CD1c-positive myeloid dendritic cell (primary cell): ENCODE results near the gene VWC2.
"Not testable (repeated sequence)": the region's sequence is repeated elsewhere in the genome, so short reads cannot be mapped to it uniquely, and the experiment has no call there.

Experiments
- DNase-seq: peaks from one replicate; pipeline ENCODE4 v3.0.0-alpha.2; 2016; ENCODE audit errors: extremely low spot score

VWC2 gene

GRCh38 chr7:49851614-49851934 is 78.1 kb downstream of the VWC2 start:
- not testable (repeated sequence) for DNase-seq

- DNase-seq, result peak; percentile 51
Observed at GRCh38 chr7:49852619-49853462, 79.4 kb downstream of the VWC2 start.

GRCh38 chr7:49855281-49855980 is 82.0 kb downstream of the VWC2 start:
- no peak for DNase-seq

DNA sequence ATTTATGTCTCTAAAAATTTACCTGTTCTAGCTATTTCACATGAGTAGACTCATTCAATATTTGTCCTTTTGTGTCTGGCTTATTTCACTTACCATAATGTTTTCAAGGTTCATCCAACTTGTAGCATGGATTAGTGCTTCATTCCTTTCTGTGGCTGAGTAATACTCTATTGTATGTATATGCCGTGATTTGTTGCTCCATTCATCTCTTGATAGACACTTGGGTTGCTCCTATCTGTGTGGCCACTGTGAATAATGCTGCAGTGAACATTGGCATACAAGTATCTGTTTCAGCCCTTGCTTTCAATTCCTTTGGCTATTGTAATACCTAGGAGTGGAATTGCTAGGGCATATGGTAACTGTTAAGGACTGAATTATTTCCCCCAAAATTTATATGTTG is 86.9 kb downstream of the VWC2 start:
- DNase-seq, result no peak

DNA sequence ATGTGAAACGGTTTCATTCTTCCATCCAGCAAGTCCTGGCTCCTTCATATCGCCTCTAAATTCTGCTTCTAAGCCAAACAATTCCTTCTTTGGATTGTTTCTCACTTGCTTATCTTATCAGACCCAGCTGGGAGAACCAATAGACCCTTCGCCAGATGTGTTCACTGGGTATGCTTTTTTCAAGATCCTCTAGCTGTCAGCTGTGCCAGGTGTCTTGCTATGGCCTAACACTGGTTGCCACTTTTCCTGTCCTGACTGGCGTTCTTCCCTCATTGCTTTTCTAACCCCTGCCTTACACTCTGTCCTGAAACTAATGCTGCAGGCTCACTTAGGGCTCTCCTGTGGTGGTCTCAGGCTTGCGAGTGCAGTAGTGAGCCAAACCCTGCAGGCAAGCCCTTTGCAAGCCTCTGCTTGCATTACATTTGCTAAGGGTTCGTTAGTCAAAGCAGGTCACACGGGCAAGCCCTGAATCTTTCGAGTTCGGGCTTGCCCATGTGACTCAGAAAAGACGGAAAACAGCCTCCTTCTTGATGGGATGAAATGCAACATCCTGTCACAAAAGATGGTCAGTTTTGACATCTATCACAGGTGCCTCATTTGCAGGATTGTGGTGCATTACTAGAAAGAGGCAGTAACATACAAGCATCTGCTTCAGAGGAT is 92.8 kb downstream of the VWC2 start:
- no peak for DNase-seq

DNA sequence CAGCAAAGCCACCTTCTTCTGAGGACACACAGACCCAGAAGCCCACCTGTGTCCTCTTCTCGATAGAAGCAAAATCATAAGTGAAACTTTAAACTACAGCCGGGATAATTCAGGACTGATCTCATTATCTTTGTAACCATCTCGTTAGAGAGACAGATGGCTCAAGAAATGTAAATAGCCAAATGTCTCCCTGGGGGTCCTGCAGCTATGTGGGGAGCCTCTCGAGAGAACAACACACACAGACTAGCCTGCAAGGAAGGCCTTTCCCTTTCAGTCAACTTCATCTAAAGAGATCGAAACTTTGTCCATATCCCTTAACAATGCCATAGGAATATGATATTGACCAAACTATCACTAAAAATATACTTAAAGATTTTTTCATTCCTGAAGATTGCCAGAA is 93.5 kb downstream of the VWC2 start:
- DNase-seq, result no peak

DNA sequence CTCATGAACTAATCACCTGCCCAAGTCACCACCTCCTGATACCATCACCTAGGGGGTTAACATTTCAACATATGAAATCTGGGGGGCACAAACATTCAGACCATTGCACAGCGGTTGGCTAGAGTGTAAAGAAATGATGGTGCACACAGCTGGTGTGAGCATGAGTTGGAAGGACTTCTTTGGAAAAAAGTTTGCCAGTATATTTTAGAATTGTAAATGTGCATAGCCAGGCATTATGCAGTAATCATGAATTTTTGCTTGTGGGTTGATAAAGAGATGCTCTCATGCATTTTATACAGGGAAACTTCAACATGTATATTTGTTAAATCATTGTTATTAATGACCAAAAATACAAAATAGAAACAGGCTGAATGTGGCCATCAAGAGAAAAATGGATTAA is 100.0 kb downstream of the VWC2 start:
- DNase-seq, result no peak

- no peak for DNase-seq
Observed at GRCh38 chr7:49875336-49875735, 101.9 kb downstream of the VWC2 start.

GRCh38 chr7:49876202-49876601 is 102.8 kb downstream of the VWC2 start:
- DNase-seq, result no peak

DNA sequence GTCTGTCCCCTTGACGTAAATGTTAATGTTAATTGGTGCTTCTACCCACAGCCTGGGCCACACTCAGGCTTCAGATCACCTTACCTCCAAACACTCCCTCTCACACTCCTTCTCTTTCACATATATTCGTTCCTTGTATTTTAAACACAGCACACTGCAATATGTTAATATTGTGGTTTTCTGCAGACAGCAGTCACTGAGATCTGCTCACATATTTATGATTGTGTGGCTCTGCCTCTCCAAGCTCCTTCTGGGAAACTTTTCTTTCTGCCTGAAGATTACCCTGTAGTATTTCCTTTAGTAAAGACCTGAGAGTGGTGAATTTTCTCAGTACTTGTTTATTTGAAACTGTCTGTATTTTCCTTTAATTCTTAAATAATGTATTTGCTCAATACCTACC is 104.7 kb downstream of the VWC2 start:
- no peak for DNase-seq

GRCh38 chr7:49878627-49879026 is 105.2 kb downstream of the VWC2 start:
- no peak for DNase-seq

DNA sequence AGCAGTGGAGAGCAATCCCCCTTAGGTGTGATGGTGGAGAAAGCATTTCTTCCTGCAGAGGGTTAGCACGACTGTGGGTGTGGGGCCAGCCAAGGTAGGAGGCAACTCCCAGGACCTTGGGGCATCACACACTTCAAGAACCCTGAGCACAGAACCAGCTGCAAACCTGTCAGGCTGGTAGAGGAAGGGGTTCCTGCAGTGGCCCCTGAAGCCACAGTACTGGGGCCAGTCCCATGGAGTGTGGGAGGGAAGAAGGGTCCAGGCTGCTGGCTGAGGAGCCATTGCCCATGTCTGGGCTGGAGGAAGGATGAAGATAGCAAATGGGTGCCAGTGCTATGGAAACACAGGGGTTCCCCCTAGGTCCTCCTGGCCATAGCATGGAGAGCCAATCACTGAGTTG is 110.5 kb downstream of the VWC2 start:
- no peak for DNase-seq

GRCh38 chr7:49885593-49886285 is 112.3 kb downstream of the VWC2 start:
- no peak for DNase-seq

- no peak for DNase-seq
Observed at GRCh38 chr7:49892481-49892880, 119.0 kb downstream of the VWC2 start.

- no peak for DNase-seq
Observed at GRCh38 chr7:49893131-49893530, 119.7 kb downstream of the VWC2 start.

GRCh38 chr7:49894543-49894942 is 121.1 kb downstream of the VWC2 start:
- no peak for DNase-seq

DNA sequence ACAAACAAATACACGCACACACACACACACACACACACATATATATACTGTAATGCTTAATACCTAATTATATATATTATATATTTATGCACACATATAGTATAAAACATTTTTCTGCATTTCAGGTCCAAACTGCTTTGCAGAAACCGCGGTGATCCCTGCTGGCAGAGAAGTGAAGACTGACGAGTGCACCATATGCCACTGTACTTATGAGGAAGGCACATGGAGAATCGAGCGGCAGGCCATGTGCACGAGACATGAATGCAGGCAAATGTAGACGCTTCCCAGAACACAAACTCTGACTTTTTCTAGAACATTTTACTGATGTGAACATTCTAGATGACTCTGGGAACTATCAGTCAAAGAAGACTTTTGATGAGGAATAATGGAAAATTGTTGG is 138.5 kb downstream of the VWC2 start:
- no peak for DNase-seq

DNA sequence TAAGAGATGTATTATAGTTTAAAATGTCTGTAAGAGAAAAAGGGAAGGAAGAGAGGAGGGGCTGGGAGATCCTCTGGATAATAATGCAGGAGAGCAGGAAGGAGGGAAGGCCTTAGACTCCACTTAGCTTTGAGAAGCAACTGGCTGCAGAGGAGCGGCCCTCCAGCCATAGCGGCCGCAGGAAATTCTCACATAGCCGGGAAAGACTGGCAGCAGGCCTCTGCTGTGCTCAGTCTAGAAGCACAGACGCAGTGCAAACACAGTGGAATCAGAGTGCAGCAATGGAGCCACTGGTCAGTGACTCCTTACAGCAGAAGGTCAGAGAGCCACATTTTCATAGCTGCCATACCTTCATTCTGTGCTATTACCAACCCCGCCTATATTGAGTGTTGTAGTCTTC is 153.3 kb downstream of the VWC2 start:
- DNase-seq, result no peak

DNA sequence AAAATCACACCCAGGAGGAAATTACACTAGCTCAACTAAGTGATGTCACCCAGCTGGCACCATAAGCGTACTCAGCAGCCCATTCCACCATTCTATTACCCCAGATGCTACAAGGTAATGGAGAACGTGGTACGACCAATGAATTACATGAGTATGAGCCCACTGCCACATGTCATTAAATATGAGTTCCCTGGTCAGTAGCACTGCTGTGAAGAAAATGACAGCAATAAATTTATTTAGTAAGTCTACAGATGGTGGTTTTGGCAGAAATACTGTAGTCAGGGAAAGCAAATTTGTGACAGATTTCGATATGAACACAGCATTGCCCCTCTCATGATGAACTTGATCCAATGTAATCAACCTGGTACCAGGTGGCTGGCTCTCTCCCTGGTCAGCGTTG is 154.2 kb downstream of the VWC2 start:
- DNase-seq, result no peak

- DNase-seq, result no peak
Observed at GRCh38 chr7:49928787-49929186, 155.3 kb downstream of the VWC2 start.

- DNase-seq, result no peak
Observed at GRCh38 chr7:49931627-49932026, 158.2 kb downstream of the VWC2 start.

DNA sequence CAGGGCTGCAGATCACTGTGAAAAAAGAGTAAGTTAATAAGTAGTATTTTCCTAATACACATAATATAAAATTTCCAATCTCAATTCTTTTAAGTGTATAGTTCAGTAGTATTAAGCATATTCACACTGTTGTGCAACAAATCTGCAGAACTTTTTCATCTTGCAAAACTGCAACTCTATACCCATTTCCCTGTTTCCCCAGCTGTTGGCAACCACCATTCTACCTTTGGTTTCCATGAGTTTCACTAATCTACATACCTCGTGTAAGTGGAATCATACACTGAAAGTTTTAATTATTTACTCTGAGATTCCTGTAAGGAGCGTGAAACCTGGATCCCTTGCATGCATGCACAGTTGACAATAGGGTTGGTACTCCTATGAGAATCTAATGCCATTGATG is 164.2 kb downstream of the VWC2 start:
- DNase-seq, result no peak
